ENCODE results near the gene DUOX1.

GRCh38 chr15:45168751-45169551 lies 39.2 kb downstream of the DUOX1 start:
- TF ChIP-seq CTCF (IDR thresholded peaks at IDR 0.05) = no peak
- TF ChIP-seq POLR2A (IDR thresholded peaks at IDR 0.05) = no peak
